Liver (tissue), 9 donors: ENCODE results near the gene MAGEA3. TPM values are rescaled to one million over a fixed set of nuclear protein-coding genes. Genes with fewer than 3 reads are reported as not detected.
"Not testable (repeated sequence)": the region's sequence is repeated elsewhere in the genome, so short reads cannot be mapped to it uniquely, and the experiment has no call there.

ENCODE experiments used
- DNase-seq: peaks from one replicate; pipeline ENCODE4 v3.0.0-alpha.2; 2017; ENCODE audit warnings: low spot score
- H3K27ac ChIP-seq, 2 donors: one replicate each; pipeline ENCODE4 v1.7.0; 2013; ENCODE audit warnings: inconsistent platforms in 2 of 2, low read length in 2 of 2, control low read depth in 1 of 2, low read depth in 1 of 2, mild to moderate bottlenecking in 1 of 2
- H3K27me3 ChIP-seq, 4 donors: one replicate each; pipeline versions ENCODE4 v1.6.1 to v1.7.0; 2013; ENCODE audit warnings: low read length in 3 of 4, inconsistent platforms in 1 of 4, mild to moderate bottlenecking in 1 of 4, moderate library complexity in 1 of 4; ENCODE audit not compliant: control insufficient read depth in 4 of 4, insufficient read depth in 4 of 4
- H3K36me3 ChIP-seq, 4 donors: one replicate each; pipeline versions ENCODE4 v1.6.1 to v1.7.0; 2013; ENCODE audit warnings: low read length in 3 of 4, mild to moderate bottlenecking in 3 of 4, low read depth in 1 of 4, moderate library complexity in 1 of 4; ENCODE audit not compliant: control insufficient read depth in 4 of 4, insufficient read depth in 3 of 4
- H3K4me1 ChIP-seq, 4 donors: one replicate each; pipeline versions ENCODE4 v1.6.1 to v1.7.0; 2013; ENCODE audit warnings: low read length in 3 of 4, mild to moderate bottlenecking in 3 of 4, moderate library complexity in 1 of 4; ENCODE audit not compliant: control insufficient read depth in 4 of 4, insufficient read depth in 4 of 4
- H3K4me3 ChIP-seq, 3 donors: one replicate each; pipeline versions ENCODE4 v1.6.1 to v1.7.0; 2013; ENCODE audit warnings: low read length in 3 of 3, control low read depth in 1 of 3, low read depth in 1 of 3, mild to moderate bottlenecking in 1 of 3
- H3K9ac ChIP-seq, 2 donors: one replicate each; pipeline ENCODE4 v1.7.0; 2013; ENCODE audit warnings: low read length in 2 of 2, mild to moderate bottlenecking in 2 of 2, moderate library complexity in 2 of 2, control low read depth in 1 of 2, low read depth in 1 of 2
- H3K9me3 ChIP-seq, 4 donors: one replicate each; pipeline versions ENCODE4 v1.6.1 to v1.7.0; 2013; ENCODE audit warnings: low read length in 3 of 4; ENCODE audit not compliant: control insufficient read depth in 4 of 4
- EGR1 ChIP-seq, 2 donors: IDR thresholded peaks; 2 replicates each; pipeline ENCODE4 v1.6.1; 2016 to 2018; ENCODE audit warnings: antibody characterized with exemption in 2 of 2, low read depth in 2 of 2
- FOXA1 ChIP-seq: IDR thresholded peaks from 2 replicates; pipeline ENCODE4 v1.6.1; 2016; ENCODE audit warnings: antibody characterized with exemption
- FOXA2 ChIP-seq: IDR thresholded peaks from 2 replicates; pipeline ENCODE4 v1.6.1; 2016; ENCODE audit warnings: antibody characterized with exemption
- GABPA ChIP-seq, 2 donors: IDR thresholded peaks in 1 of 2; conservative IDR thresholded peaks in 1 of 2; 2 replicates each; pipeline ENCODE4 v1.6.1; 2016; ENCODE audit warnings: antibody characterized with exemption in 2 of 2, mild to moderate bottlenecking in 1 of 2, moderate library complexity in 1 of 2
- HNF4A ChIP-seq, 2 donors: conservative IDR thresholded peaks; 2 replicates each; pipeline ENCODE4 v1.6.1; 2016; ENCODE audit warnings: antibody characterized with exemption in 2 of 2, mild to moderate bottlenecking in 2 of 2
- HNF4G ChIP-seq: IDR thresholded peaks from 2 replicates; pipeline ENCODE4 v1.6.1; 2016; ENCODE audit warnings: antibody characterized with exemption
- RXRA ChIP-seq, 2 donors: IDR thresholded peaks; 2 replicates each; pipeline ENCODE4 v1.6.1; 2017 to 2018; ENCODE audit warnings: antibody characterized with exemption in 2 of 2, mild to moderate bottlenecking in 1 of 2
- TAF1 ChIP-seq: conservative IDR thresholded peaks from 2 replicates; pipeline ENCODE4 v1.6.1; 2016; ENCODE audit warnings: antibody characterized with exemption, mild to moderate bottlenecking
- YY1 ChIP-seq: IDR thresholded peaks from 2 replicates; pipeline ENCODE4 v1.6.1; 2016; ENCODE audit warnings: antibody characterized with exemption, mild to moderate bottlenecking
- WGBS: extraction: QIAGEN DNeasy Blood & Tissue Kit; methylation state at CpG from one replicate; pipeline ENCODE4 v1.1.7; 2013; 5-methylcytosine and 5-hydroxymethylcytosine counted together
- polyA plus RNA-seq, 2 donors: library from polyadenylated mRNA; stranded (reverse) in 1 of 2; unstranded in 1 of 2; fragments of 200-250 nt in 1 of 2; fragments of >200 nt in 1 of 2; fragmentation: Nextera tagmentation in 1 of 2; extraction: Ambion mirVana in 1 of 2; gene quantifications; one replicate each; pipeline versions ENCODE4 v1.2.1 to v1.2.3, GENCODE V29; 2013 to 2015
- total RNA-seq, 2 donors: library from RNA; depleted of rRNA; stranded (reverse); fragments of >200 nt; gene quantifications; one replicate each; pipeline ENCODE4 v1.2.3, GENCODE V29; 2014
- TF ChIP-seq, protein P1 (sequence below): IDR thresholded peaks from 2 replicates; pipeline ENCODE4 v1.6.1; 2016; ENCODE audit warnings: antibody characterized with exemption
- TF ChIP-seq, protein P2 (sequence below): IDR thresholded peaks from 2 replicates; pipeline ENCODE4 v1.6.1; 2016; ENCODE audit warnings: antibody characterized with exemption
- TF ChIP-seq, protein P3 (sequence below): IDR thresholded peaks from 2 replicates; pipeline ENCODE4 v1.6.1; 2016; ENCODE audit warnings: antibody characterized with exemption
- TF ChIP-seq, protein P4 (sequence below): fragments of 150-350 bp; IDR thresholded peaks from 2 replicates; pipeline ENCODE4 v1.5.1; 2017; ENCODE audit warnings: improper control_type of control experiment, low read depth, low read length; ENCODE audit not compliant: missing input control
- TF ChIP-seq, protein P5 (sequence below): IDR thresholded peaks from 2 replicates; pipeline ENCODE4 v1.6.1; 2016; ENCODE audit warnings: antibody characterized with exemption, mild to moderate bottlenecking
- donor health status: healthy.
- donor health status: healthy.
- donor health status: healthy.
- donor health status: healthy.
- donor health status: healthy.

The MAGEA3 gene
- total and polyA plus RNA-seq, 4 donors, result not detected

DNA sequence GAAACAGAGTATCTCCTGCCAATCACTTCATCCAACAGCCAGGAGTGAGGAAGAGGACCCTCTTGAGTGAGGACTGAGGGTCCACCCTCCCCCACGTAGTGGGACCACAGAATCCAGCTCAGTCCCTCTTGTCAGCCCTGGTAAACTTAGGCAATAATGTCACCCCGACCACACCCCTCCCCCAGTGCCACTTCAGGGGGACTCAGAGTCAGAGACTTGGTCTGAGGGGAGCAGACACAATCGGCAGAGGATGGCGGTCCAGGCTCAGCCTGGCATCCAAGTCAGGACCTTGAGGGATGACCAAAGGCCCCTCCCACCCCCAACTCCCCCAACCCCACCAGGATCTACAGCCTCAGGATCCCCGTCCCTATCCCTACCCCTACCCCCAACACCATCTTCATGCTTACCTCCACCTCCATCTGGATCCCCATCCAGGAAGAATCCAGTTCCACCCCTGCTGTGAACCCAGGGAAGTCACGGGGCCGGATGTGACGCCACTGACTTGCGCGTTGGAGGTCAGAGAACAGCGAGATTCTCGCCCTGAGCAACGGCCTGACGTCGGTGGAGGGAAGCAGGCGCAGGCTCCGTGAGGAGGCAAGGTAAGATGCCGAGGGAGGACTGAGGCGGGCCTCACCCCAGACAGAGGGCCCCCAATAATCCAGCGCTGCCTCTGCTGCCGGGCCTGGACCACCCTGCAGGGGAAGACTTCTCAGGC is 34.8 kb downstream of the MAGEA3 start, which contains the start of the genes CSAG1 and MAGEA12:
TSS of gene CSAG1 (minus strand) at position 461 of the 715 bp plus-strand sequence. CDS start 1,261 bp downstream, outside the sequence.
TSS of gene MAGEA12 (plus strand) at position 497 of the 715 bp plus-strand sequence. CDS start 2,405 bp downstream, outside the sequence.
- Histone ChIP-seq H3K9ac (no peak within 1 kb of the TSS), H3K27ac (no peak within 1 kb of the TSS), H3K36me3 (no peaks in the 10 kb centered on the region), H3K4me1 (no peaks in the 10 kb centered on the region), H3K4me3 (no peak within 1 kb of the TSS), H3K27me3 (no peaks in the 10 kb centered on the region), H3K9me3 (no peaks in the 10 kb centered on the region)
- 89% methylated on average over 19 of the region's 21 CpGs for WGBS
- DNase-seq, result no peak
- TF ChIP-seq FOXA2 (no peak), GABPA (IDR thresholded peaks at IDR 0.05 in 1 of 2, conservative IDR thresholded peaks at IDR 0.05 in 1 of 2) (no peak), TAF1 (no peak), YY1 (no peak), HNF4A (conservative IDR thresholded peaks at IDR 0.05) (no peak), FOXA1 (no peak), EGR1 (IDR thresholded peaks at IDR 0.05; ENCODE audit: low read depth in 2 of 2) (no peak), HNF4G (no peak), RXRA (IDR thresholded peaks at IDR 0.05) (no peak)
- TF ChIP-seq, protein P1, sequence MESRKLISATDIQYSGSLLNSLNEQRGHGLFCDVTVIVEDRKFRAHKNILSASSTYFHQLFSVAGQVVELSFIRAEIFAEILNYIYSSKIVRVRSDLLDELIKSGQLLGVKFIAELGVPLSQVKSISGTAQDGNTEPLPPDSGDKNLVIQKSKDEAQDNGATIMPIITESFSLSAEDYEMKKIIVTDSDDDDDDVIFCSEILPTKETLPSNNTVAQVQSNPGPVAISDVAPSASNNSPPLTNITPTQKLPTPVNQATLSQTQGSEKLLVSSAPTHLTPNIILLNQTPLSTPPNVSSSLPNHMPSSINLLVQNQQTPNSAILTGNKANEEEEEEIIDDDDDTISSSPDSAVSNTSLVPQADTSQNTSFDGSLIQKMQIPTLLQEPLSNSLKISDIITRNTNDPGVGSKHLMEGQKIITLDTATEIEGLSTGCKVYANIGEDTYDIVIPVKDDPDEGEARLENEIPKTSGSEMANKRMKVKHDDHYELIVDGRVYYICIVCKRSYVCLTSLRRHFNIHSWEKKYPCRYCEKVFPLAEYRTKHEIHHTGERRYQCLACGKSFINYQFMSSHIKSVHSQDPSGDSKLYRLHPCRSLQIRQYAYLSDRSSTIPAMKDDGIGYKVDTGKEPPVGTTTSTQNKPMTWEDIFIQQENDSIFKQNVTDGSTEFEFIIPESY, result no peak
- TF ChIP-seq, protein P2, sequence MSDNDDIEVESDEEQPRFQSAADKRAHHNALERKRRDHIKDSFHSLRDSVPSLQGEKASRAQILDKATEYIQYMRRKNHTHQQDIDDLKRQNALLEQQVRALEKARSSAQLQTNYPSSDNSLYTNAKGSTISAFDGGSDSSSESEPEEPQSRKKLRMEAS, result no peak
- TF ChIP-seq, protein P3, sequence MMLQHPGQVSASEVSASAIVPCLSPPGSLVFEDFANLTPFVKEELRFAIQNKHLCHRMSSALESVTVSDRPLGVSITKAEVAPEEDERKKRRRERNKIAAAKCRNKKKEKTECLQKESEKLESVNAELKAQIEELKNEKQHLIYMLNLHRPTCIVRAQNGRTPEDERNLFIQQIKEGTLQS, result no peak
- TF ChIP-seq, protein P4, sequence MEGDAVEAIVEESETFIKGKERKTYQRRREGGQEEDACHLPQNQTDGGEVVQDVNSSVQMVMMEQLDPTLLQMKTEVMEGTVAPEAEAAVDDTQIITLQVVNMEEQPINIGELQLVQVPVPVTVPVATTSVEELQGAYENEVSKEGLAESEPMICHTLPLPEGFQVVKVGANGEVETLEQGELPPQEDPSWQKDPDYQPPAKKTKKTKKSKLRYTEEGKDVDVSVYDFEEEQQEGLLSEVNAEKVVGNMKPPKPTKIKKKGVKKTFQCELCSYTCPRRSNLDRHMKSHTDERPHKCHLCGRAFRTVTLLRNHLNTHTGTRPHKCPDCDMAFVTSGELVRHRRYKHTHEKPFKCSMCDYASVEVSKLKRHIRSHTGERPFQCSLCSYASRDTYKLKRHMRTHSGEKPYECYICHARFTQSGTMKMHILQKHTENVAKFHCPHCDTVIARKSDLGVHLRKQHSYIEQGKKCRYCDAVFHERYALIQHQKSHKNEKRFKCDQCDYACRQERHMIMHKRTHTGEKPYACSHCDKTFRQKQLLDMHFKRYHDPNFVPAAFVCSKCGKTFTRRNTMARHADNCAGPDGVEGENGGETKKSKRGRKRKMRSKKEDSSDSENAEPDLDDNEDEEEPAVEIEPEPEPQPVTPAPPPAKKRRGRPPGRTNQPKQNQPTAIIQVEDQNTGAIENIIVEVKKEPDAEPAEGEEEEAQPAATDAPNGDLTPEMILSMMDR, result no peak
- TF ChIP-seq, protein P5, sequence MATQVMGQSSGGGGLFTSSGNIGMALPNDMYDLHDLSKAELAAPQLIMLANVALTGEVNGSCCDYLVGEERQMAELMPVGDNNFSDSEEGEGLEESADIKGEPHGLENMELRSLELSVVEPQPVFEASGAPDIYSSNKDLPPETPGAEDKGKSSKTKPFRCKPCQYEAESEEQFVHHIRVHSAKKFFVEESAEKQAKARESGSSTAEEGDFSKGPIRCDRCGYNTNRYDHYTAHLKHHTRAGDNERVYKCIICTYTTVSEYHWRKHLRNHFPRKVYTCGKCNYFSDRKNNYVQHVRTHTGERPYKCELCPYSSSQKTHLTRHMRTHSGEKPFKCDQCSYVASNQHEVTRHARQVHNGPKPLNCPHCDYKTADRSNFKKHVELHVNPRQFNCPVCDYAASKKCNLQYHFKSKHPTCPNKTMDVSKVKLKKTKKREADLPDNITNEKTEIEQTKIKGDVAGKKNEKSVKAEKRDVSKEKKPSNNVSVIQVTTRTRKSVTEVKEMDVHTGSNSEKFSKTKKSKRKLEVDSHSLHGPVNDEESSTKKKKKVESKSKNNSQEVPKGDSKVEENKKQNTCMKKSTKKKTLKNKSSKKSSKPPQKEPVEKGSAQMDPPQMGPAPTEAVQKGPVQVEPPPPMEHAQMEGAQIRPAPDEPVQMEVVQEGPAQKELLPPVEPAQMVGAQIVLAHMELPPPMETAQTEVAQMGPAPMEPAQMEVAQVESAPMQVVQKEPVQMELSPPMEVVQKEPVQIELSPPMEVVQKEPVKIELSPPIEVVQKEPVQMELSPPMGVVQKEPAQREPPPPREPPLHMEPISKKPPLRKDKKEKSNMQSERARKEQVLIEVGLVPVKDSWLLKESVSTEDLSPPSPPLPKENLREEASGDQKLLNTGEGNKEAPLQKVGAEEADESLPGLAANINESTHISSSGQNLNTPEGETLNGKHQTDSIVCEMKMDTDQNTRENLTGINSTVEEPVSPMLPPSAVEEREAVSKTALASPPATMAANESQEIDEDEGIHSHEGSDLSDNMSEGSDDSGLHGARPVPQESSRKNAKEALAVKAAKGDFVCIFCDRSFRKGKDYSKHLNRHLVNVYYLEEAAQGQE, result no peak

DNA sequence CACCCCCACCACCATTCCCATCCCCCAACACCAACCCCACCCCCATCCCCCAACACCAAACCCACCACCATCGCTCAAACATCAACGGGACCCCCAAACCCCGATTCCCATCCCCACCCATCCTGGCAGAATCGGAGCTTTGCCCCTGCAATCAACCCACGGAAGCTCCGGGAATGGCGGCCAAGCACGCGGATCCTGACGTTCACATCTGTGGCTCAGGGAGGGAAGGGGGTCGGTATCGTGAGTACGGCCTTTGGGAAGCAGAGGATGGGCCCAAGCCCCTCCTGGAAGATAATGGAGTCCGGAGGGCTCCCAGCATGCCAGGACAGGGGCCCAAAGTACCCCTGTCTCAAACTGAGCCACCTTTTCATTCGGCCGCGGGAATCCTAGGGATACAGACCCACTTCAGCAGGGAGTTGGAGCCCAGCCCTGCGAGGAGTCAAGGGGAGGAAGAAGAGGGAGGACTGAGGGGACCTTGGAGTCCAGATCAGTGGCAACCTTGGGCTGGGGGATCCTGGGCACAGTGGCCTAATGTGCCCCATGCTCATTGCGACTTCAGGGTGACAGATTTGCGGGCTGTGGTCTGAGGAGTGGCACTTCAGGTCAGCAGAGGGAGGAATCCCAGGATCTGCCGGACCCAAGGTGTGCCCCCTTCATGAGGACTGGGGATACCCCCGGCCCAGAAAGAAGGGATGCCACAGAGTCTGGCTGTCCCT is 35.7 kb downstream of the MAGEA3 start:
- not testable (repeated sequence) for H3K9ac ChIP-seq, DNase-seq

More for the DNA sequence above, 35.7 kb downstream of the MAGEA3 start:
- not testable (repeated sequence) for H3K4me3 ChIP-seq, H3K9me3 ChIP-seq, H3K4me1 ChIP-seq, H3K27ac ChIP-seq, H3K27me3 ChIP-seq, H3K36me3 ChIP-seq
- 94% methylated on average over 22 of the region's 22 CpGs for WGBS
